NCI-H2196 (cell line): ENCODE results near the gene FUBP3.

Experiments
- DNase-seq: peaks from one replicate; lab custom pipeline; 2025; ENCODE audit not compliant: unreplicated experiment; lab: John Stamatoyannopoulos, UW

Gene FUBP3

GRCh38 chr9:130633336-130634190 lies 54.2 kb downstream of the FUBP3 start:
- no peak for DNase-seq

GRCh38 chr9:130634191-130634768 lies 54.9 kb downstream of the FUBP3 start:
- no peak for DNase-seq

GRCh38 chr9:130634801-130635200 lies 55.4 kb downstream of the FUBP3 start:
- DNase-seq, result no peak

- no peak for DNase-seq
Measured at GRCh38 chr9:130635306-130635705, 55.9 kb downstream of the FUBP3 start.

- no peak for DNase-seq
Measured at GRCh38 chr9:130635721-130636647, 56.6 kb downstream of the FUBP3 start.

GRCh38 chr9:130636648-130637020 lies 57.3 kb downstream of the FUBP3 start:
- no peak for DNase-seq

- DNase-seq, result no peak
Measured at GRCh38 chr9:130638284-130639123, 59.1 kb downstream of the FUBP3 start.

- DNase-seq, result no peak
Measured at GRCh38 chr9:130639124-130639765, 59.9 kb downstream of the FUBP3 start.

GRCh38 chr9:130639866-130640555 lies 60.6 kb downstream of the FUBP3 start:
- no peak for DNase-seq

- no peak for DNase-seq
Measured at GRCh38 chr9:130640681-130641080, 61.3 kb downstream of the FUBP3 start.

GRCh38 chr9:130642926-130643325 lies 63.5 kb downstream of the FUBP3 start:
- no peak for DNase-seq

GRCh38 chr9:130651221-130651620 lies 71.8 kb downstream of the FUBP3 start:
- no peak for DNase-seq

GRCh38 chr9:130651752-130652151 lies 72.4 kb downstream of the FUBP3 start:
- no peak for DNase-seq

- DNase-seq, result no peak
Measured at GRCh38 chr9:130654879-130655278, 75.5 kb downstream of the FUBP3 start.

- DNase-seq, result no peak
Measured at GRCh38 chr9:130658893-130659698, 79.7 kb downstream of the FUBP3 start.

GRCh38 chr9:130659699-130660248 lies 80.4 kb downstream of the FUBP3 start:
- DNase-seq, result no peak

GRCh38 chr9:130660326-130660682 lies 80.9 kb downstream of the FUBP3 start:
- DNase-seq, result no peak

- DNase-seq, result no peak
Measured at GRCh38 chr9:130660683-130661450, 81.5 kb downstream of the FUBP3 start.
